Measurements from ENCODE around the gene CINP.
"Not testable (repeated sequence)": the region's sequence is repeated elsewhere in the genome, so short reads cannot be mapped to it uniquely, and the experiment has no call there.

Gene CINP

DNA sequence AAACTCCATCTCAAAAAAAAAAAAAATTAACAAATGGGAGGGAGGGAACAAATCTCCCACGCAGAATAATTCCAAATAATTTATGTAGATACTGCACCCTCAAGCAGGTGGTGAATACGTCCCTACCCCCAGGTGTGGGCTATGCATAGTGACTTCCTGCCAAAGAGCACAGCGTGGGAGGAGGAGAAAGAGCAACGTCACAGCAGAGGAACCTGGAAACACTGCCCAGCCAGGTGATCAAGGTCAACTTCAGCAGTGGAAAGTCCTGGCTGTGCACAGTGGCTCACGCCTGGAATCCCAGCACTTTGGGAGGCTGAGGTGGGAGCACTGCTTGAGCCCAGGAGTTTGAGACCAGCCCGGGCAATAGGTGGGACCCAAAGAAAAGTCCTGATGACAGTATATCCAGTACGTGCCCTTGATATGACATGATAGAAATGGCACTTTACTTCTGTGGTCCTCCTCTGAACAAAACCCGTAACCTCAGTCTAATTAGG, 9.5 kb downstream of the CINP start:
- no peak for DNase-seq (ENCODE audit: low read depth)

GRCh38 chr14:102352213-102352612, 10.5 kb downstream of the CINP start:
- DNase-seq (ENCODE audit: low read depth): no peak

DNA sequence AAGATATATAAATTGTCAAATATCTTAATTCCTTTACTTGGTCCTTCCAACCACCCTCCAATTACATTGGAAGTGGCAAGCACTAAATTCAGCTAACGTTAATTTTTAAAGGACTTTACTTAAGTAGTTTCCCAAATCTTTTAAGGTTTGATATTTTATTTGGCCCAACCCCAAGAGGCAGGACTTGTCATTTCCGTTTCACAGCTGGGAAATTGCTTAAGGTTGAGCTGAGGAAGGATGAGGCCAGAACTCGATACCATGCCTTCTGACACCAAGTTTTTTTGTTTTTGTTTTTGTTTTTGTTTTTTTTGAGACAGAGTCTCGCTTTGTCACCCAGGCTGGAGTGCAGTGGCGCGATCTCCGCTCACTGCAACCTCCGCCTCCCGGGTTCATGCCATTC, 11.1 kb downstream of the CINP start:
- DNase-seq (ENCODE audit: low read depth): not testable (repeated sequence)

DNA sequence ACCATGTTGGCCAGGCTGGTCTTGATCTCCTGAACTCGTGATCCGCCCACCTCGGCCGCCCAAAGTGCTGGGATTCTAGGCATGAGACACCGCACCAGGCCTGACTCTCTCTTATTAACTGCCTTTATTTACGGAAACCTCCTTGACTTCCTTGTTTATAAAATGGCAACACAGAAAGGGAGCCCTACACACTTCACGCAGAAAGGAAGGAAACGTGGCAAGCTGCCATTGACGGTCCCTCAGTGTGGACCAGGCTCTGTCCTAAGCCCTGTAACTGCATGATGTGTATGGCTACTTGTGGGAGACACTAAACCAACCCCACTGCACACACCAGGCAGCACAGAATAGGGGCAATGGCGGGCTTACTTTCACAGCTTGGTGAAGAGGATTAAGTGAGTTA, 11.7 kb downstream of the CINP start:
- DNase-seq (ENCODE audit: low read depth): no peak

- no peak for DNase-seq (ENCODE audit: low read depth)
Observed at GRCh38 chr14:102348376-102348775, 14.3 kb downstream of the CINP start.

DNA sequence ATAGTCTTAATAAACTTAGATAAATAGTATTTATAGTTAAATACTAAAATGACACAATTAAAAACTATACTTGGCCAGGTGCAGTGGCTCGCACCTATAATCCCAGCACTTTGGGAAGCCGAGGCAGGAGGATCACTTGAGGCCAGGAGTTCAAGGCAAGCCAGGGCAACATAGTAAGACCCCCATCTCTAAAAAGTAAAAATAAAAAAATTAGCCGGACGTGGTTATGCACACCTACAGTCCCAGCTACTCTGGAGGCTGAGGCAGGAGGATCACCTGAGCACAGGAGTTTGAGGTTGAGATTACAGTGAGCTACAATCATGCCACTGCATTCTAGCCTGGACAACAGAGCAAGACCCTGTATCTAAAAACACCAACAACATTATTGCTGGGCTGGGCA, 16.0 kb downstream of the CINP start:
- no peak for DNase-seq (ENCODE audit: low read depth)

GRCh38 chr14:102345232-102345631, 17.5 kb downstream of the CINP start:
- DNase-seq (ENCODE audit: low read depth): no peak

- DNase-seq (ENCODE audit: low read depth): no peak
Observed at GRCh38 chr14:102344485-102344884, 18.2 kb downstream of the CINP start.

GRCh38 chr14:102344084-102344483, 18.6 kb downstream of the CINP start:
- DNase-seq (ENCODE audit: low read depth): no peak

GRCh38 chr14:102342238-102342637, 20.5 kb downstream of the CINP start:
- DNase-seq (ENCODE audit: low read depth): no peak

DNA sequence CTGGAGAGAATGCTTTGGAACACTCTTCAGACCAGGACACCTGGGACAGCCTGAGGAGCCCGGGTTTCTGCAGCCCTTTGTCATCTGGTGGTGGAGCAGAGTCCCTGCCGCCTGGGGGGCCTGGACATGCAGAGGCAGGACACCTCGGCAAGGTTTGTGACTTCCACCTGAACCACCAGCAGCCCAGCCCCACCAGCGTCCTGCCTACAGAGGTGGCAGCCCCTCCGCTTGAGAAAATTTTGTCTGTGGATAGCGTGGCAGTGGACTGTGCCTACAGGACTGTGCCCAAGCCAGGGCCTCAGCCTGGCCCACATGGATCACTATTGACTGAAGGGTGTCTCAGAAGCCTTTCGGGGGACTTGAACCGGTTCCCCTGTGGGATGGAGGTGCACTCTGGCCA, 21.1 kb downstream of the CINP start:
- no peak for DNase-seq (ENCODE audit: low read depth)

GRCh38 chr14:102338724-102339123, 24.0 kb downstream of the CINP start:
- DNase-seq (ENCODE audit: low read depth): no peak

- DNase-seq (ENCODE audit: low read depth): no peak
Observed at GRCh38 chr14:102335163-102335562, 27.5 kb downstream of the CINP start.

DNA sequence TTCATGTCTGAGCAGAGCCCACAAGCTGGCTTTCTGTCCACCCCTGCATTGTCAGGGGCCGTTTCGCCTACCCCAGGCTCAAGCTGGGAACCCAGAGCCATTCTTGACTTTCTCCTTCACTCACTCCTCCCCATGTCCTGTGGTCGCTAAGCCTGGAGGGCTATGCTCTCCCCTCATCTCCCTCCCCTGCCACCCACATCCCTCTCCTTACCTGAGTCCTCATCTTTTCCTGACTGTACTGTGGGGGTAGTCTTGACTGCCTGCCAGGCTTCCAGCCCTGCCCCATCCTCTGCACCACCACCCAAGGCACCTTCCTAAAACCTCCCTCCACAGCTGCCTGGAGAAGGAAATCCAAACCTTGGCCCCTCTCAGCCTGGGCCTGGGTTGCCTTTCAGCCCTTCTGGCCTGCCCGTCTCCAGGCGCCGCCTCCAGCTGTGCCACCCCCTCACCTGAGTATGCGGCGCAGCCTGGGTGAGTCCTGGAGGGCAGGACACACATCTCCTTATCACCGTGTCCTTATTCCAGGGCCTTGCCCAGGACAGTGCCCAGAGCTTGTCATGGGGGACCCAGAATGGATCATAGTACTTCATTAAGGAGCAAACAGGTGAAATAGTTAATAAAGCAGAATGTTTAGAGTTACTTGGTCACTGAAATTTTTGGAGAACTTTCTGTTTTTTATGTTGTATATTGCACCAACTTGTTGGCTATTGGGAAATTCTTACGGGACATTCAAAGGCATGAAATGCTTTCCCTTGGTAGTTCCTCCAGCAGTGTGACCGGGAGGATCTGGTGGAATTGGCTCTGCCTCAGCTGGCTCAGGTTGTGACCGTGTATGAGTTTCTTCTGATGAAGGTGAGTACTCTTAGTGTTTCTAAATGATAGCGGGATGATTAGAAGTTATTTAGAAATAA, 28.6 kb downstream of the CINP start:
- DNase-seq (ENCODE audit: low read depth): no peak

- no peak for DNase-seq (ENCODE audit: low read depth)
Observed at GRCh38 chr14:102333390-102333789, 29.3 kb downstream of the CINP start.

DNA sequence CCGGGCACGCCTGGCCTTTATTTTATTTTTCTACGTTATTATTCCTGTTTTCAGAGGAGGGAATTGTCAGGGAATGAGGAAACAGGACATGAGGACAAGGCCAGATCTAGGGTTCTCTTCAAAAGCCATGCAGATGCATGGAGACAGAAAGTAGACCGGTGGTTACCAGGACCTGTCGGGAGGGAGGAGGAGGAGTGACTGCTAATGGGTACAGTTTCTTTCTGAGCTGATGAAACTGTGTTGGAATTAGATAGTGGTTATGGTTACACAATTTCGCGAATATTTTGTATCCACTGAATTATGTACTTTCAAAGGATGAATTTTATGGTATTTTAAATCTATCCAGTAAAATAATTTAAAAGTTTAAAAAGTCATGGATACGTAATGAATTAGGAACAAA, 31.9 kb downstream of the CINP start:
- DNase-seq (ENCODE audit: low read depth): no peak

DNA sequence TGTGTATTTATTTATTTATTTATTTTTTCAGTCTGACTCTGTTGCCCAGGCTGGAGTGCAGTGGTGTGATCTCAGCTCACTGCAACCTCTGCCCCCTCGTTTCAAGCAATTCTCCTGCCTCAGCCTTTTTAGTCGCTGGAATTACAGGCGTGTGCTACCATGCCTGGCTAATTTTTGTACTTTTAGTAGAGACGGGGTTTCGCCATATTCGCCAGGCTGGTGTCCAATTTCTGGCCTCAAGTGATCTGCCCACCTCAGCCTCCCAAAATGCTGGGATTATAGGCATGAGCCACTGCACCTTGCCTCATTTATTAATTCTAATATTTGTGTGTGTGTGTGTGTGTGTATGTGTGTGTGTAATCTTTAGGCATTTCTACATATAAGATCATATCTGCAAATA, 33.3 kb downstream of the CINP start:
- not testable (repeated sequence) for DNase-seq (ENCODE audit: low read depth)

GRCh38 chr14:102326583-102326982, 36.1 kb downstream of the CINP start:
- no peak for DNase-seq (ENCODE audit: low read depth)

DNA sequence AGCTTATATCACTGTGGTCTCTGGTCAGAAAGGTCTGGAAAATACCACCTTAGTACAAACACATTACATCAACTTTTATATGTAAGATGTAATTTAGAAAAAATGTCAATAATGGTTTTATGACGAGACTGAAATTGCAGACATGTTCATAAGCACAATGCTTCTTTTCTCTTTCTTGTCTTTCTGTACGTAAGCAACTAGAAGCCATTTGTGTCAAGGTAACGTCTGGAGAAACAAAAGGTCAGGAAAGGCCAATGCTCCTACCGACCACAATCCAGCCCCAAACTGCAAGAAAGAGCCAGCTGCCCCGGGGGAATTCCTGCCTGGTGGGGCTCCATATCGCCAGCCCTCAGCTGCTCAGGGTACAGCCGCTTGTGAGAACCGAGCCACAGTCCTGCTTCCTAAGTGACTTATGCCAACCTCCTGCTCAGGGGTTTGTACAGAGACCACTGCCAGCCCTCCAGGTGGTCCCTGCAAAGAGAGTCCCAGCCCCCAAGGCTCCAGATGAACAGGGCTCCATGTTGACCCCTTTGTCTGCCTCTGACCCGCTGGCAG, 36.8 kb downstream of the CINP start:
- no peak for DNase-seq (ENCODE audit: low read depth)

GRCh38 chr14:102323102-102323501, 39.6 kb downstream of the CINP start:
- no peak for DNase-seq (ENCODE audit: low read depth)

GRCh38 chr14:102321456-102322422, 41.0 kb downstream of the CINP start:
- DNase-seq (ENCODE audit: low read depth): no peak

DNA sequence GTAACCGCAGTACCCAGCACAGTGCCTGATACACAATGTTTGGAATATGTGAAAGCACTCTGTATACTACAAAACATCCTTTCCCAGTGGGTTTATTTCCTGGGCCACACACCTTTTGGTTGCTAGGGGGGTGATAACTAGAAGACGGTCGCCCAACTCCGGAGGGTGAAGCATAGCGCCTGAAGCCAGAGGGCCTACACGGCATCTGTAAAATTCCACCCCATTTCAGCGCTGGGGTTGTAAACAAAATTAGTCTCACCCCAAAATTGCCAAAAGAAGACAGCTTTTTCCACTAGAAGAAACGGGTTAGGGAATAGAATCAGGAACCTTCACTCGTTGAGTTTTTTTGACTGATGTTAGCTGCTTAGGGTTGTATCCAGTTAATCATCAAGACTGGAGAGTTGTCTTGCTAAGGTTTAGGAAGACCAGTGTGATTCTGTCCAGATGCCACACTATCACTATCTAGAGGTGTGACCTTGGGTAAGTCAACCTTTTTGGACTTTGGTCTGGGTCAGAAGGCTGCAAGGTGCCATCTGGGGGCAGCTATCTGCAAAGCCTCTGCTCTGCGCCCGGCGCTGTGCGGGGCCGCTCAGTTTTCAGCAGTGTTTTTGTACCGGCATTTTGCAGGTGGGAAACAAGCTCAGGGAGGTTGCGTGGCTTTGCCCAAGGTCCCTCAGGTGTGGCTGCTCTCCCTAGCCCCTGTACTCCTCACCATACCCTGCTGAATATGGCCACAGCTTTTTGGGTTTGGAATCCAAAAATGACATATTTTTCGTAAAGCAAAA, 41.8 kb downstream of the CINP start:
- DNase-seq (ENCODE audit: low read depth): no peak
